ENCODE data around the gene CBLB. TPM values are rescaled to one million over a fixed set of nuclear protein-coding genes. Genes with fewer than 3 reads are reported as not detected.

Gene CBLB
- polyA plus RNA-seq, 3 donors: 3.4 to 20.9 (median 17.5) TPM

- H3K27ac ChIP-seq (ENCODE audit: low read depth, low read length): no peak overlapping the region
These were observed 177.8 kb downstream of the CBLB start for GRCh38 chr3:105691053-105691452.

GRCh38 chr3:105688821-105689220 lies 180.0 kb downstream of the CBLB start:
- 60 to 90% (median 87%) methylated on average over 1 of the region's 1 CpG for WGBS, 3 donors

GRCh38 chr3:105686278-105686897 lies 182.4 kb downstream of the CBLB start:
- WGBS, 3 donors: 26 to 45% (median 42%) methylated on average over 2 of the region's 2 CpGs
- H3K27ac ChIP-seq (ENCODE audit: low read depth, low read length): no peak overlapping the region

More at GRCh38 chr3:105688821-105689220, 180.0 kb downstream of the CBLB start:
- no peak overlapping the region for H3K27ac ChIP-seq (ENCODE audit: low read depth, low read length)

- WGBS, 3 donors: 67 to 83% (median 83%) methylated on average over 2 of the region's 2 CpGs
- H3K27ac ChIP-seq (ENCODE audit: low read depth, low read length): no peak overlapping the region
These were observed 188.9 kb downstream of the CBLB start for GRCh38 chr3:105679951-105680350.

GRCh38 chr3:105678017-105678416 lies 190.8 kb downstream of the CBLB start:
- H3K27ac ChIP-seq (ENCODE audit: low read depth, low read length): no peak overlapping the region
- 81 to 88% (median 83%) methylated on average over 3 of the region's 3 CpGs for whole genome bisulfite sequencing, 3 donors

GRCh38 chr3:105676621-105677300 lies 192.1 kb downstream of the CBLB start:
- WGBS, 3 donors: 82 to 96% (median 94%) methylated on average over 5 of the region's 5 CpGs
- no peak overlapping the region for H3K27ac ChIP-seq (ENCODE audit: low read depth, low read length)

GRCh38 chr3:105674437-105675065 lies 194.3 kb downstream of the CBLB start:
- no peak overlapping the region for H3K27ac ChIP-seq (ENCODE audit: low read depth, low read length)

- WGBS, 3 donors: 96 to 98% (median 97%) methylated on average over 5 of the region's 5 CpGs
- H3K27ac ChIP-seq (ENCODE audit: low read depth, low read length): no peak overlapping the region
These were observed 195.8 kb downstream of the CBLB start for GRCh38 chr3:105672996-105673395.

- no peak overlapping the region for H3K27ac ChIP-seq (ENCODE audit: low read depth, low read length)
These were observed 206.5 kb downstream of the CBLB start for GRCh38 chr3:105662306-105662705.

- 91 to 96% (median 95%) methylated on average over 3 of the region's 3 CpGs for WGBS, 3 donors
- no peak overlapping the region for H3K27ac ChIP-seq (ENCODE audit: low read depth, low read length)
These were observed 207.4 kb downstream of the CBLB start for GRCh38 chr3:105661461-105661860.

- no peak overlapping the region for H3K27ac ChIP-seq (ENCODE audit: low read depth, low read length)
- WGBS, 3 donors: 72 to 88% (median 80%) methylated on average over 1 of the region's 1 CpG
These were observed 211.9 kb downstream of the CBLB start for GRCh38 chr3:105656651-105657504.

- no peak overlapping the region for H3K27ac ChIP-seq (ENCODE audit: low read depth, low read length)
- 87 to 98% (median 96%) methylated on average over 3 of the region's 3 CpGs for WGBS, 3 donors
These were observed 214.9 kb downstream of the CBLB start for GRCh38 chr3:105653868-105654267.

GRCh38 chr3:105653166-105653565 lies 215.6 kb downstream of the CBLB start:
- H3K27ac ChIP-seq (ENCODE audit: low read depth, low read length): no peak overlapping the region
- WGBS, 3 donors: 26 to 48% (median 33%) methylated on average over 1 of the region's 1 CpG

- WGBS, 3 donors: 56 to 79% (median 60%) methylated on average over 3 of the region's 3 CpGs
- H3K27ac ChIP-seq (ENCODE audit: low read depth, low read length): no peak overlapping the region
These were observed 219.3 kb downstream of the CBLB start for GRCh38 chr3:105649480-105649879.

GRCh38 chr3:105647047-105647446 lies 221.8 kb downstream of the CBLB start:
- 71 to 90% (median 82%) methylated on average over 2 of the region's 2 CpGs for WGBS, 3 donors
- H3K27ac ChIP-seq (ENCODE audit: low read depth, low read length): no peak overlapping the region

GRCh38 chr3:105639131-105639530 lies 229.7 kb downstream of the CBLB start:
- no peak overlapping the region for H3K27ac ChIP-seq (ENCODE audit: low read depth, low read length)
- WGBS, 3 donors: 85 to 91% (median 86%) methylated on average over 2 of the region's 2 CpGs

GRCh38 chr3:105634708-105635107 lies 234.1 kb downstream of the CBLB start:
- WGBS, 3 donors: 67 to 82% (median 77%) methylated on average over 5 of the region's 5 CpGs
- H3K27ac ChIP-seq (ENCODE audit: low read depth, low read length): no peak overlapping the region

- H3K27ac ChIP-seq (ENCODE audit: low read depth, low read length): no peak overlapping the region
These were observed 239.1 kb downstream of the CBLB start for GRCh38 chr3:105629718-105630117.

GRCh38 chr3:105626739-105627138 lies 242.1 kb downstream of the CBLB start:
- WGBS, 3 donors: 91 to 93% (median 93%) methylated on average over 5 of the region's 5 CpGs
- no peak overlapping the region for H3K27ac ChIP-seq (ENCODE audit: low read depth, low read length)

All from adipose tissue (tissue), 3 donors.